Fibroblast of lung (primary cell): ENCODE results near the gene SORD. TPM values are rescaled to one million over a fixed set of nuclear protein-coding genes. Genes with fewer than 3 reads are reported as not detected.
"Not testable (repeated sequence)": the region's sequence is repeated elsewhere in the genome, so short reads cannot be mapped to it uniquely, and the experiment has no call there.

Source experiments
- DNase-seq, 2 donors: peaks; one replicate each; pipeline versions ENCODE4 v3.0.0 to v3.0.0-alpha.2; 2010; ENCODE audit warnings: low read depth in 2 of 2
- H2AFZ ChIP-seq: 2 replicates; pipeline ENCODE4 v1.5.1; 2012; ENCODE audit warnings: low read length, control low read depth, inconsistent platforms
- H3K27ac ChIP-seq: 2 replicates; pipeline ENCODE4 v1.5.1; 2011; ENCODE audit warnings: low read length, control low read depth; ENCODE audit not compliant: insufficient read depth
- H3K27me3 ChIP-seq: 2 replicates; pipeline ENCODE4 v1.5.1; 2011; ENCODE audit warnings: mild to moderate bottlenecking, low read length; ENCODE audit not compliant: control insufficient read depth, insufficient read depth
- H3K36me3 ChIP-seq: 2 replicates; pipeline ENCODE4 v1.5.1; 2011; ENCODE audit warnings: low read length; ENCODE audit not compliant: control insufficient read depth, insufficient read depth
- H3K4me1 ChIP-seq: 2 replicates; pipeline ENCODE4 v1.5.1; 2011; ENCODE audit warnings: low read length; ENCODE audit not compliant: control insufficient read depth, insufficient read depth; ENCODE audit errors: extremely low read depth
- H3K4me2 ChIP-seq: 2 replicates; pipeline ENCODE4 v1.5.1; 2011; ENCODE audit warnings: low read length, control low read depth; ENCODE audit not compliant: insufficient read depth; ENCODE audit errors: extremely low read depth
- H3K4me3 ChIP-seq, 4 experiments: fragments of 200-600 bp in 1 of 4; sonication (generic) in 1 of 4; replicated peaks in 1 of 4; 2 replicates each; pipeline ENCODE4 v1.5.1; 2011 to 2016; ENCODE audit warnings: low read length in 4 of 4, low read depth in 3 of 4, mild to moderate bottlenecking in 3 of 4, control low read depth in 2 of 4, inconsistent platforms in 1 of 4, mixed read lengths in 1 of 4; ENCODE audit not compliant: insufficient read depth in 1 of 4; ENCODE audit errors: control extremely low read depth in 1 of 4
- H3K79me2 ChIP-seq: 2 replicates; pipeline ENCODE4 v1.5.1; 2012; ENCODE audit warnings: mild to moderate bottlenecking, low read length, inconsistent platforms; ENCODE audit not compliant: control insufficient read depth, insufficient read depth
- H3K9ac ChIP-seq: 2 replicates; pipeline ENCODE4 v1.5.1; 2011; ENCODE audit warnings: mild to moderate bottlenecking, low read length, control low read depth; ENCODE audit not compliant: insufficient read depth
- H3K9me3 ChIP-seq: 2 replicates; pipeline ENCODE4 v1.5.1; 2012; ENCODE audit warnings: low read depth, low read length; ENCODE audit not compliant: control insufficient read depth, insufficient read depth
- H4K20me1 ChIP-seq: 2 replicates; pipeline ENCODE4 v1.5.1; 2011; ENCODE audit warnings: low read length; ENCODE audit not compliant: control insufficient read depth, insufficient read depth; ENCODE audit errors: extremely low read depth
- EZH2 ChIP-seq: IDR thresholded peaks from 2 replicates; pipeline ENCODE4 v1.5.1; 2012; ENCODE audit warnings: low read length, control low read depth, mild to moderate bottlenecking; ENCODE audit errors: missing control alignments
- polyA plus RNA-seq, 2 donors: library from polyadenylated mRNA; depleted of rRNA in 1 of 2; stranded (reverse) in 1 of 2; unstranded in 1 of 2; fragments of >200 nt; gene quantifications; 2 replicates each; pipeline ENCODE4 v1.2.1, GENCODE V29; 2011 to 2012; ENCODE audit warnings: missing spikeins in 1 of 2
- total RNA-seq: library from RNA; depleted of rRNA; stranded (reverse); fragments of >200 nt; gene quantifications from 2 replicates; pipeline ENCODE4 v1.2.1, GENCODE V29; 2014
- TF ChIP-seq, protein P1 (sequence below), 2 donors: IDR thresholded peaks in 1 of 2; conservative IDR thresholded peaks in 1 of 2; 1 replicate in 1 of 2; 2 replicates in 1 of 2; pipeline ENCODE4 v1.5.1; 2011 to 2012; ENCODE audit warnings: low read length in 2 of 2, control low read depth in 1 of 2, inconsistent platforms in 1 of 2, low read depth in 1 of 2, mild to moderate bottlenecking in 1 of 2

The SORD gene
- total and polyA plus RNA-seq, 2 donors (not counting 1 experiment from before 2014, with no cell fraction given): 8.9 to 13.0 TPM

DNA sequence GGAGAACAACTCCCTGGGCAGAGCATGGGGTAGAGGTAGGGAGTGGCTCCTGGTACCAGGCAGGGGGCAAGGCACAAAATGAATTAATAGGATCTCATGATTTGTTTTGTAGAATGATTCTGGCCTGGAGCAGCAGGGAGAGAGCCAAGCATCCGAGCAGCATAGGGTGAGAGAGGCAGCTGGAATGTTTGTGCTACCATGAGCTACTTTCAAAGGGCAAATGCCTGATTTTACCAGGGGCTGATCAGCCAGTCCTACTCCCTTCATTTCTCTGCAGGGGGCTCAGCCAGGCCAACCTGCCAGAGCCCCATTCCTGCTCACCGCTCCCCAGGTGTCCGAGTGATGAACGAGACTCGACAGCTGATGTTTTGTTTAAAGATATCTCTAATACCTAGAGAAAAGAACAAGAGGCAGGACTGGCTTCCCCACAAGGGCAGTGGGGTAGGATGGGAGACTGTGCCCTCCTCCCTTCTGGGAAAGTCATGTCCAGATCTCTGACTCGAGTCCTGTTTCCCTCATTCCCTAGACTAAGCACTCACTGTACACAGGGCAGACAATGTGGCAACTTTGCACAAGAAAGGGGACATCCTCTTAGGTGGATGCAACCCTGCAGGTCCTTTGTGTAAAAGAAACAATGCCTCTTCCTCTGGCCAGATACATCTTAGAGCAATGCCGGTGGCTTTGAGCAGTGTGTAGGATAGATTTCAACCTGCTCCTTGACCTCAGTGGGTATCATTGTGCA, 78.1 kb downstream of the SORD start:
- Histone ChIP-seq H3K9ac (no peak overlapping the region), H4K20me1 (no peaks in the 10 kb centered on the region), H2AFZ (no peak overlapping the region), H3K4me1 (no peaks in the 10 kb centered on the region), H3K4me3 (no peak overlapping the region), H3K79me2 (no peaks in the 10 kb centered on the region), H3K36me3 (no peaks in the 10 kb centered on the region), H3K27me3 (peaks cover 8% of the 10 kb centered on the region), H3K4me2 (no peak overlapping the region), H3K9me3 (no peaks in the 10 kb centered on the region), H3K27ac (no peak overlapping the region)
- TF ChIP-seq, protein P1, sequence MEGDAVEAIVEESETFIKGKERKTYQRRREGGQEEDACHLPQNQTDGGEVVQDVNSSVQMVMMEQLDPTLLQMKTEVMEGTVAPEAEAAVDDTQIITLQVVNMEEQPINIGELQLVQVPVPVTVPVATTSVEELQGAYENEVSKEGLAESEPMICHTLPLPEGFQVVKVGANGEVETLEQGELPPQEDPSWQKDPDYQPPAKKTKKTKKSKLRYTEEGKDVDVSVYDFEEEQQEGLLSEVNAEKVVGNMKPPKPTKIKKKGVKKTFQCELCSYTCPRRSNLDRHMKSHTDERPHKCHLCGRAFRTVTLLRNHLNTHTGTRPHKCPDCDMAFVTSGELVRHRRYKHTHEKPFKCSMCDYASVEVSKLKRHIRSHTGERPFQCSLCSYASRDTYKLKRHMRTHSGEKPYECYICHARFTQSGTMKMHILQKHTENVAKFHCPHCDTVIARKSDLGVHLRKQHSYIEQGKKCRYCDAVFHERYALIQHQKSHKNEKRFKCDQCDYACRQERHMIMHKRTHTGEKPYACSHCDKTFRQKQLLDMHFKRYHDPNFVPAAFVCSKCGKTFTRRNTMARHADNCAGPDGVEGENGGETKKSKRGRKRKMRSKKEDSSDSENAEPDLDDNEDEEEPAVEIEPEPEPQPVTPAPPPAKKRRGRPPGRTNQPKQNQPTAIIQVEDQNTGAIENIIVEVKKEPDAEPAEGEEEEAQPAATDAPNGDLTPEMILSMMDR (conservative IDR thresholded peaks at IDR 0.05 in 1 of 2, IDR thresholded peaks at IDR 0.05 in 1 of 2; ENCODE audit: low read depth in 1 of 2, low read length in 2 of 2): no peak
- TF ChIP-seq EZH2: no peak
- DNase-seq: no peak

DNA sequence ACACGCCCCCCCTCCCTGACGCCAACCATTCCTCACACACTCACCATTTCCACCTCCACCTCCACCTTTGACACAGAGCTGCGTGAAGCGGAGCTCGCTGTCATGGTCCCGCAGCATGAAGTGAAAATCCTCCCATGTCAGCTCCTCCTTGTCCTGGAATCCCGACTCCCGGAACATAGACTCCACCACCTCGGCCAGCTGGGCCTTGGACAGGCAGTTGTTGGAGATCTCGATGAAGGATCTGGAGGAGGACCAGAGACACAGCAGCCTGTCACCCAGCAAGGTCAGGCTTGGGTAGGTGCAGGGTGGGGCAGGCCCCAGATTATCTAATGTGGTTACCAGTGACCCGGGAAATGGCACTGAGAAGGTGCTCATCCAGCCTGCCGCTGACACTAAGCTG, 78.8 kb downstream of the SORD start:
- no peaks in the 10 kb centered on the region for H3K36me3 ChIP-seq
- H3K4me1 ChIP-seq: no peaks in the 10 kb centered on the region
- H3K79me2 ChIP-seq: no peaks in the 10 kb centered on the region
- no peak for DNase-seq
- no peaks in the 10 kb centered on the region for H4K20me1 ChIP-seq
- H3K4me3 ChIP-seq: no peak overlapping the region
- no peak overlapping the region for H3K9ac ChIP-seq
- no peak overlapping the region for H3K27ac ChIP-seq
- no peak for TF ChIP-seq EZH2
- TF ChIP-seq, protein P1 (conservative IDR thresholded peaks at IDR 0.05 in 1 of 2, IDR thresholded peaks at IDR 0.05 in 1 of 2; ENCODE audit: low read depth in 1 of 2, low read length in 2 of 2): no peak
- no peaks in the 10 kb centered on the region for H3K9me3 ChIP-seq
- no peak overlapping the region for H3K4me2 ChIP-seq
- H3K27me3 ChIP-seq: peaks cover 7% of the 10 kb centered on the region
- no peak overlapping the region for H2AFZ ChIP-seq

DNA sequence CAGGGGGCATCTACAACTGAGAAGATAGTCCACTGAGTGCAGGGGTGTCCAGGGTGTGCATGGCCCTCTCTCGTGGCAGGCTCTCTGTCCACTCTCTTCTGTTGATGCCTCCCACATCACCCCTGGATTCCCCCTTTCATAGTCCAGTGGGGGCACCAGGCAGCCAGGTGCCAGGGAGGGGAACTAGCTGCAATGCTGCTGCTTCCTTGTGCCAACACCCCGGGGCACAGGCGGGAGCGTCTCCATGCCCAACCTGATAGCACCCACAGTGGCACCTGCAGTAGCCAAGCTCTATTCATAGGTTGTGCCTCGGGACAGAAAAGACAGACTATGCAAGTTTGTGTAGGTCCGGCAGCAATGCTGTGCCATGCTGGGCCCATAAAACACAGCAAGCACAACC, 79.2 kb downstream of the SORD start:
- DNase-seq: no peak
- Histone ChIP-seq H3K27ac (no peak overlapping the region), H3K9ac (no peak overlapping the region), H3K4me2 (no peak overlapping the region), H2AFZ (no peak overlapping the region), H3K9me3 (no peaks in the 10 kb centered on the region), H3K36me3 (no peaks in the 10 kb centered on the region), H3K4me3 (no peak overlapping the region), H3K4me1 (no peaks in the 10 kb centered on the region), H3K79me2 (no peaks in the 10 kb centered on the region), H3K27me3 (peaks cover 5% of the 10 kb centered on the region), H4K20me1 (no peaks in the 10 kb centered on the region)
- TF ChIP-seq EZH2: no peak
- TF ChIP-seq, protein P1 (conservative IDR thresholded peaks at IDR 0.05 in 1 of 2, IDR thresholded peaks at IDR 0.05 in 1 of 2; ENCODE audit: low read depth in 1 of 2, low read length in 2 of 2): no peak

DNA sequence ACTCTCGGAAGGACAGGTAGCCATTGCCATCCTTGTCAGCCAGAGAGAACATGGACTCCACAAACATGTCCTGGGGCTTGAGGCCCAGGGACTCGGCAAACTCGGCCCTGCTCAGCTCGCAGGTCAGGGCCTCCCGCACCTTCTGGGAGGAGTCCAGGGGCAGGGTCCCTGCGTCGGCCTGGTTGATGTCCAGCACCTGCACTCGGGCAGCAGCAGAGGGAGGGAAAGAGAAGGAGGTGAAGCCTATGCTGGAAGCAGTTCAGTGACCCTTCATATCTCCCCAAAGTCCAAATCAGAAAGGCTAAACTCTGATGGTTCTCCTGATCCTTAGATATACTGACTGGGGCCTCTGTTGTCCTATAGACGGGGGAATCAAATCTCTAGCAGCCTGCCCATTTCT, 81.2 kb downstream of the SORD start:
- not testable (repeated sequence) for H3K36me3 ChIP-seq, H2AFZ ChIP-seq, H3K79me2 ChIP-seq, H3K4me3 ChIP-seq, H3K9me3 ChIP-seq, H3K9ac ChIP-seq, H3K4me2 ChIP-seq, H3K4me1 ChIP-seq, H4K20me1 ChIP-seq, DNase-seq, H3K27me3 ChIP-seq, H3K27ac ChIP-seq
